Measurements from ENCODE around the gene TEX2.
"Not testable (repeated sequence)": the region's sequence is repeated elsewhere in the genome, so short reads cannot be mapped to it uniquely, and the experiment has no call there.

The TEX2 gene

DNA sequence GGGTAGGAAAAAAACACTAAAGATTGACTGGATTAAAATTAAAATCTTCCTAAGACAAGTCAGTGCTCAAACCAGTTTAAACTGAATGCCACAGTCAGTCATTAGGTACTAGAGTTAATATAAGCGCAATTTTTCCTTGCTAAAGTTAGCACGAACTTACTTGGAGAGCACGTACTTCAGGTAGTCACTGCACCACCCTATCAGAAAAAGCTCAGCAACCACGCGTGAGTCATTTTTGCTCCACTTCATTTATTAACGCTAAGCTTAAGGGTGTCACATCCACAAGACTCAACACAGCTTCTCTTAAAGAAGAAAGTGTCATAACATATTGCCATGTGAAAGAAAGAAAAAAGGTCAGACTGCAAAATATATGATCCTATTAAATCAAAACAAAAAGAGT lies 53.1 kb downstream of the TEX2 start:
- DNase-seq (ENCODE audit: low read depth) = no peak

DNA sequence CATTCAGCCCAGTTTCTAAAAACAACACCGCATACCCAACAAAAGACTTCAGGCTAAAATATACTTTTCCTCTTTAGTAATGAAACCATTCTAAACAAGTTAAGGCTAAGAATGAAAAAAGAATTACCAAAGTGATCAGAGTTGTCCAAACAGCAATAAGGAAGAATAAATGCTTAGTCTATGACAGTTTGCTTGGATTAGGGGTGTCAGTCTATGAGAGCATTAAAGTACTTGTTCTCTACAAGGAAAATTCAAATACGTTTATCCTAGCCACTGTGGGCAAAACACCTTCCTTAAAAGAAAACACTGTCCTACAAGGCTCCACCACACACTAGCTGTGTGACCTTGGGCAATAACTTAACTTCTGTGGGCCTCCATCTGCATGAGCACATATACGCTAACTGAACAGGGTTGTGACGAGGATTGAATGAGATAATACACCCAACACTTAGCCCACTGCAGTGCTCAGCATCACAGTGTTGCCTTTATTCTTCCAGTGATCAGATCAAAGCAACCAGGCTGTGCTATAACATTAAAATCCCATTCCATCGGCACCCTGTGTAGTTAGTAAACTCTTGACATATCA lies 53.6 kb downstream of the TEX2 start:
- no peak for DNase-seq (ENCODE audit: low read depth)

DNA sequence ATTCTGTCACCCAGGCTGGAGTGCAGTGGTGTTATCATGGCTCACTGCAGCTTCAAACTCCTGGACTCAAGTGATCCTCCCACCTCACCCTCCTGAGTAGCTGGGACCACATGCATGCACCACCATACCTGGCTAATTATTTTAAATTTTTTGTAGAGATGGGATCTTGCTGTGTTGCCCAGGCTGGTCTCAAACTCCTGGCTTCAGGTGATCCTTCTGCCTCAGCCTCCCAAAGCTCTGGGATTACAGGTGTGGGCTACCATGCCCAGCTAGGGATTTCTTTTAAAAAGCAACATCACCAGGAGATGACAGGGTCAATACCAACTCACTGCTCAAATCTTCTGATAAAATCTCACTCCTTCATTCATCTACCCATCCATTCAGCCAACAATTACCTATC lies 54.4 kb downstream of the TEX2 start:
- not testable (repeated sequence) for DNase-seq (ENCODE audit: low read depth)

DNA sequence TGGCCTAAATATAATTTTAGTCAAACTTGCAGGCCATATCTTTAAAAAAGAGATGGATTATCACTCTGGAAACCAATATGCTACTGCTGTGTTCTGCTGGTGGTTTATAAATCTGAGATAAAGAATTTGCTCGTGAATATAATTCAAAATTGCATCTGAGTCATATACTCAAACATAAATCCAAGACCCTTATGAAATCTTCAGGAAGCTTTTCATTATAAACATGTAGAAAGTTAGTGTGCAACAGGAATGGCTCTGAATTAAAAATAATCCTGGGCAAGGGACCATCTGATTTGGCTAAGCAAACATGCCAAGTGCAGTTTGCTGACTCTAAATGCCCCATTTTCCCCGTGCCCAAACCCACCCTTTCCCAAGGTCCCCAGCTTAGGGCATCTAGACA lies 57.3 kb downstream of the TEX2 start:
- no peak for DNase-seq (ENCODE audit: low read depth)

DNA sequence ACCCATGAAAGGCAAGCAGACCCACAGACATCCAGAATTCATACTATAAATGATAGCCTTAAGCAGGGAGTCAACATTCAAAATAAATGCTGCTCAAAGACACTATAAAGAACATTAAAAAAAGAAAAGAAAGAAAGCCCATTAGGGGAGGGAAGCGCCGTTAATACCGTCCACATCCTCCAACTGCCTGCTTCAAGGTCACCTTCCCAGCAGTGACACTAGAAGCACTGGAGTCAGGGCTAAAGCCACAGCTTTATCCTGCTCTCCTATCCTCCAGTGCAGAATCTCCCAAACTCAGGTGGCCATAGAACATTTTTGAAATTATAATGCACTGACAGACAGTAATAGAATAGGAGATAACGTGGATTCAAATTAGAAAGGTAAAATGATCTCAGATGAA lies 59.4 kb downstream of the TEX2 start:
- no peak for DNase-seq (ENCODE audit: low read depth)

DNA sequence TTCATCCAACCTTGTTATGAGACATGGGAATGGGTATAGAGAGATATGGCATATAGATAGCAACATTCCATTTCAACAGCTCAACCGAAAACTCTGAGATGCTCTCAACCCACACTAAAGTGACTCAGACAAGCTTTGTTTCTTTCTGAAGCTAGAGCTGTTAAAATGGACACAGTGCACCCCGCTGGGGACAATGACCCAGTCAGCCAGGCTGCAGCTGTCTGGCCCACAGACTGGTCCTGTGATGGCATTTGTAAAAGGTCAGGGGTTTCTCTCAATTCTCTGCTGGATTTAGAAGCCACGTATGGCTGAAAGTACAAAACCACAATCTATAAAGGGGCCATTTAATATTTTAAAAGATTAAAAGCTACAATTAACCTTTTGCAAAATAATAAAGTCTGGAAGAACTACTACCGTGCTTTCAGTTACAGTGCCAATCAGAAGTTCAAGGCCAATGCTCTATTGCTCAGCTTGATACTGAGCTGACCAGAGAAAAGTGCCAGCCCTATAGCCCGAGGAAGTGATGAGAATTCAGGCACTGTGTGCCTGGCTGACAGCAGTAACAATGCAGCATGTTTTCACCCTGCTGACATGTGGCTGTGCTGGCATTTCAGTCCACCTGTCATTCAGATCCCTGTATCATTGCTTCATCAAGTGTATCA lies 60.2 kb downstream of the TEX2 start:
- DNase-seq (ENCODE audit: low read depth) = no peak

DNA sequence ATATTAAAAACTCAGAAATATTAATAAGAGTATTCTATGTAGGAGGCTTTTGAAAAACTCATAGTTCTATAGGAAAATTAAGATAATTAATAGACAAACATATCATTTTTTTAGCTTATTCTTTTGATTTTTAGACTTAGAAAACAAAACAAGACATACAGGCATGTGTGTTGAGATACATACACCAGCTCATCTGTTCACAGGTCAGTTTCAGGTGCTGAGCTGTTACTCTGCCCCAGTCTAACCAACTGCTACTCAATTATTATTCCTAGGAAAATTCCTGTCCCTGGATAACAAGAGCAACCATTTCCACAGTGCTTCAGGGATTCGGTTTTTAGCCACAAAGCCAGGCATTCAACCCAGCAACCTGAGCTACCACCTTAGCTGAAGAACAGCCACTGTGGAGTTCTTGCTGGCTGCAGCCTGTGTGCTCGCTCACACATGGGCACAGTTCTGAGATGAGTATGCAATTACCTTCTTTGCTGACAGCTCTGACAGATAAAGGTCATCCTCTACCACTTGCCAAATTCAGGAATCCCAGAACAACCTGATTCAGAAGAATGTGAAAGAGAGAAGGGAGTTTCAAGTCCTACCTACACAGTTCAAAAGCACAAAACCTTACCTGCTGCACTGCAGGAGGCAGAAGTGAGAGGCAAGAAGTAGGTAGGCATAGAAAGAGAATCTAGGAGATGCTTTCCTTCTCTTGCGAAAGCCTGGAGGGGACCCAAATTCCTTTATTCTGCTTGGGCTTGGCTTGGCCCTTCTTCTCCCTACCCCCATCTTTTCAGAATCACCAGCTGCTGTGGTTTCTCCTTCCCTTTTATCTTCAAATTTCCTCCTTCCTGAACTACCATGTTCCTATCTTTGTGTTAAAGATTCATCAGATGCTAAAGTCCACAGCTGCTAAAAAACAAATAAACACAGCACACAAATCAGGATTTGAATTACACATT lies 62.7 kb downstream of the TEX2 start:
- DNase-seq (ENCODE audit: low read depth) = no peak

DNA sequence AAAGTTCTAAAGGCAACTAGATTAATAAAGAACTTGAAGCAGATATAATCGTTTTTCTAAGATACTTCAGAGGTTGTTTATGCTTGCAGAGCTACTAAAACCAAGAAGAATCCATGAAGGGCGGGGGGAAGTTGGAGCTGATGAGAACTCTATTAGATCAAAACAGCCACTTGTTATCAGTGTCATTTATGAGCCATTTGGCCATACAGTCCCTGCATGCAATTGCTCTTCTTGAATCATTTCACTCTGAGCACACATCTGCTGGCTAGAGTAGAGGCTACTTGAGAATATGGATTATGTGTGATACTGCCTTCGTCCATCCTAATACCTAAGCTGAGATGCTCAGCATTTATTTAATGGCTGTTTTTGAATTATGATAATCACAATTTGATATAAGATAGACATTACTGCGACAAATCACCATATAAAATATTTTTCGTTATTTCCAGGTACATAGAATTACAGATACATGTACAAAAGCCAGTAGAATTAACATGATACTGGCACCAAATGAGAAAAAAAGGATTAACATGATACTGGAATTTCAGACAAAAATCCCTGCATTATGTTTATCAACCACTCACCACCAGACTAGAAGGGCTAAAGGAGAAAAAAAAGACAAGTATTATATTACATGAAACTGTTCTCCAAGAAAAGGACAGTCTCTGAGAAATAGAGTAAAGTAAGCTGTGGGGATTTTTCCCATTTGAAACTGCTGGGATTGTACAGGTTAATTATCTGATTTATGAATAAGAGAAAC lies 64.5 kb downstream of the TEX2 start:
- DNase-seq (ENCODE audit: low read depth) = no peak

DNA sequence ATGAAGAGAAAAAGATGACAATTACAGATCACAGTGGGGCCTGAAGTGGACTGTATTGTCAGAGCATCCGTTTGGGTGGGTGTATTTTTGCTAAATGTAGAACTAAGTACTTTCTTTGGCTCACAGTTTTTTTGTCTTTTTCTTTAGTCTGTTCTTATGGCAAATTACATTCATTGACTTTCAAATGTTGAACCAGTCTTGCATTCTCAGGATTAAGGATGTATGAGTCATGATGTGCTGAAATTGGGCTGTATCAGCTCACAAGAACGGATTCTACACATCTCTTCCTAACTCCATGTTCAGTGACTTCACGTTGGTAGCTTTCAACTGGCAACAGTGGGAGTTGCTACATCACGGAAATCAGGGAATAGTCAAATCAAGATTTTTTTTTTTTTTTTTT lies 66.5 kb downstream of the TEX2 start:
- peak; percentile 39 for DNase-seq (ENCODE audit: low read depth)

DNA sequence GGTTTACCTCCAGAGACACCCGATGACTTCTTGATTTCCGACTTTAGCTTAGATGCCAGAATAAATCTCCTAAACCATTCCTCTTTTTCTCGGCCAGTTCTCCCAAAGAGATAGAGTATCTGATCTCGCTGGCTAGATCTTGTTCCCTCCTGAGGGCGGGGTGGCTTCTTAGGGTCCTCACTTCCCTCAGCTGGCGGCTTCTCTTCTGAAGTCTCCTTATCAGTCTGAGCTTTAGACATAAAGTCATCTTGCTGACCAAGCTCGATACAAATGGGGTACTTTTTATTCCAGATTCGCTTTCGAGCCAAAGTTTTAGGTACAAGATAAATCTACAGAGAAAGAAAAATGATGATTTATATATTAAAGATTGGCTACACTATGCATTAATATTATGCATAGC lies 69.5 kb downstream of the TEX2 start:
- no peak for DNase-seq (ENCODE audit: low read depth)

DNA sequence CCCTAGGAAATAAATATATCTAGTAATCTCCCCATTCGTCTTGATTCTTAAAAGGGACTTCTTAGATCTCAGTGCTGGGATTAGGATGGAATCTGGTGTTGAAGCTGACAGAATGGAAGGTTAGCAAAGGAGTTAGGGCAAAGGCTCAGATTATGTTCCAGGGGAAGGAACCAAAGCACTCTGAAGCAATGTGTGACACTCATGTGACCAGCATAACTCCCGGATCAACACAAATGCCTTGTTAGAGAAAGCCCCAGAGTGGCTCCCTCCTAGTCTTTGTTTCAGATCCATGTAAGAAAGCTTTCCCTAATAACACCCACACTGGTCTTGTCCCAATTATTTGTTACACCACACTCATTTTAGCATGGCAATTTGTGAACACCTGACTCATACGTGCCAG lies 70.5 kb downstream of the TEX2 start:
- DNase-seq (ENCODE audit: low read depth) = no peak

DNA sequence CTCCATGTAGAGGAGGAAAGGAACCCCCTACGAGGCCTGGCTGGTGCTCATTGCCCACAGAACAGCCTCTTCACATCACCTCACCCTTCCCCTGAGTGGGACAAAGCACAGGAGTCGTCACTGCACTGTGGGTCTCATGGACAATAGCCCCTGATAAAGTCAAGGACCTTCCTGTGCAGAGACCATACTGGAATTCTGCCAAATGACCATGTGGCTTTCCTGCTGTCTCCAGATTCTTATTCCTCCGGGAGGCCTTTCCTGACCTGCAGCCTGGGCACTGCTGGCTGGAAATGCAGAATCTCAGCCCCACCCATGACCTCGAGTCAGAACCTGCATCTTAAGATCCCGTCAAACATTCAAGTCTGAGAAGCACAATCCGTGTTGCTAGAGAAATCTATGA lies 72.6 kb downstream of the TEX2 start:
- DNase-seq (ENCODE audit: low read depth) = no peak

DNA sequence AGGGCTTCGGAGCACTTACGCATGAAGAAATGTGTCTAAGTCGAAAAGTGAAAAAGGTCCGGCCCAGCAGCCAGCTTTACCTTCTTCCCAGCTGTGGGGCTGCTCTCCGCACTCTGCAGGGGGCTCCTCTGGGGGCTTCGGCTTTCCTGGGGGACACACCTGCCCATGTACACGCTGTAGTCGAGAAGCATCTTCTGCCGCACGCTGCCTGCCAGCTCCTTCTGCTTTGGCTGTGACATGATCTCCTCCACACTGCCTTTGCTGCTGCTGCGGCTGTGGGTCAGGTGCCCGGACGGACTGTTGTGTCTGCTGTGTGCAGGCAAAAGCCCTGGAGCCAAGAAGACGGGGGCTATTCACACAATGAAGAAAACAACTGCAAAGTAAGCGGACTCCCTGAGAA lies 75.0 kb downstream of the TEX2 start:
- no peak for DNase-seq (ENCODE audit: low read depth)

DNA sequence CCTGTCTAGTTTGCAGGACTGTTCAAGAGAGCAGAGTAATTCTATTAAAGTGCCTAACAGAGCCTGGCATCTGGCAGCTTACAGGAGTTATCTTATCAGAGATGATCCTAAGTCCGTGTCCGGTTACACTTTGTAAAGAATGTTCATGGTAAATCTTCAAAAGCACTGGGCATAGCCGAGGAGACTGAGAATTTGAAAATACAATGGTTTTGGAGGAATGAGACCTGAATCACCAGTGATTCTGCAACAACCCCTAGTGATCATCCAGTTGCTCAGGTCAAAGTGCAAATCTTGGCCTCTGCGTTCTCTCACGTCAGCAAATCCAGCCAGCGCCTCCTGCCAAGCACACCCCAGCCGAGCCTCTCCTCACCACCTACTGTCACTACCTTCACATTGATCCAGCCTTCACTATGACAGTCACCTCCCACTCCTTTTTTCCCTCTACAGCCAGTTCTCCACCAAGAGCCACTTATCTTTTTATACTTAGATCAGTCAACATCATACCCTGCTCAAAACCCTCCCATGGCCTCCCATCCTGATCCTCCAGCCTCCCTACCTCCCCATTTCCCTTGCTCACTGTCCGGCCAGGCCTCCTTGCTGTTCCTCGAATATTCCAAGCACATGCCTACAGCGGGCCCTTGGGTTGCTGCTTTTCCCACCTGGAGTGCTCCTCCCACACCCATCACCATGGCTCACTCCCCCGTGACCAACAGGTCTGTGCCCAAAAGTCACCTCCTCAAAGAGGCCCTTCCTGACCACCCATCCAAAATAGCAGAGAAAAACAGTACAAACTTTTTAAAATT lies 75.8 kb downstream of the TEX2 start:
- no peak for DNase-seq (ENCODE audit: low read depth)

DNA sequence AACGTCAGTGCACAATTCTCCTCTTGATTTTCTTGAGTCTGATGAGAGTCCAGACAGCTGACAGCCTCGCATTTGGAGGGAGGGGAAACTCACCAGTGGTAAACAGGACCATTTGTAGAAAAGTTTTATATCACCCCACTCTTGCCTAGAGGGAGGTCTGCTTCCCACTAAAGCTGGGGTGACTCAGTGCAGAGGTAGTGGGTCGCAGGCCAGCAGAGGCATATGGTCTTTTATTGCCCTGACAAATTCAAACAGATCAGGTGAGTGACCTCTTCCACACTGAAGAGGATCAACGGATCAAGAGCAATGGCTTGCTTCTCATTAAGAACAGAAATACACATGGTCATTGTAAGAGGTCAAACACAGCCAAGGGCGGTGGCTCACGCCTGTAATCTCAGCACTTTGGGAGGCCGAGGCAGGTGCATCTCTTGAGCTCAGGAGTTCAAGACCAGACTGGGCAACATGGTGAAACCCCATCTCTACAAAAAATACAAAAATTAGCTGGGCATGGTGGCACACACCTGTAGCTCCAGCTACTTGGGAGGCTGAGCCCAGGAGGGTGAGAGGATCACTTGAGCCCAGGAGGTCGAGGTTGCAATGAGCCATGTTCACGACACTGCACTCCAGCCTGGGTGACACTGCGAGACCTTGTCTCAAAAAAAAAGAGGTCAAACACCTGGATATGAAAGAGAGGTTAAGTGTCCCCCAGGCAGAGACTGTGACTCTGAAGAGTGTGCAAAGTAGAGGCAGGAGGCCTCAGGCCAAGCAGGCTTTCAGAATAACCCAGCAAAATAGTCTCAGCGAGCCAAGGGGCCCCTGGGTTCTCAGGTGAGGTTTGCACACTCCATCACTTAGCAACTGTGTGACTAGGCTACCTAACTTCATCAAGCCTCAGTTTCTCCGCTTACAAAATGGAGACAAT lies 76.6 kb downstream of the TEX2 start:
- DNase-seq (ENCODE audit: low read depth) = no peak

DNA sequence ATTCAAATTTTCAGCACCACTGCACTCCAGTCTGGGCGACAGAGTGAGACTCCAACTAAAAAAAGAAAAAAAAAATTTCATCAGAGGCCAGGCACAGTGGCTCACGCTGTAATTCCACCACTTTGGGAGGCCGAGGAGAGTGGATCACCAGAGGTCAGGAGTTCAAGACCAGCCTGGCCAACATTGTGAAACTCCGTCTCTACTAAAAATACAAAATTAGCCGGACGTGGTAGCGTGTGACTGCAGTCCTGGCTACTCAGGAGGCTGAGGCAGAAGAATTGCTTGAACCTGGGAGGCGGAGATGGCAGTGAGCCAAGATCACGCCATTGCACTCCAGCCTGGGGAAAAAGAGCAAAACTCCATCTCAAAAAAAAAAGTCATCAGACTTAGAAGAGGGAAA lies 77.5 kb downstream of the TEX2 start:
- not testable (repeated sequence) for DNase-seq (ENCODE audit: low read depth)

DNA sequence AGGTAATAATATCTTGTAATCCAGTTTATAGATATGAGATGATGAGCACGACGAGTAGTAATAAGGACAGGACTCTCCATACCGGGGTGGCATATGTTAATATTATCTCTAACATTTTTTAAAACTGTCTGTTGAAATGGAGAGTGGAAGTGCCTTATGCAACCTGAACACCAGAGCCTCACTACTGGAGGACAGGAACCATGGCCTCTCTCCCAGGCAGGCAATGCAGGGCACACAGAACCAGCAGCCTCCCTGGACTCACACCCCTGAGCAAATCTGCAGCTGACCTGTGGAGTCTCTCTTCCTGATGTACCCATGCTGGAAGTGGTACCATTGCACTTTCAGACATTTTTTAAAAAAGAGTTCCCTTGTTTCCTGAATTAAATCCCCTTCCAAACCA lies 78.0 kb downstream of the TEX2 start:
- DNase-seq (ENCODE audit: low read depth) = no peak

DNA sequence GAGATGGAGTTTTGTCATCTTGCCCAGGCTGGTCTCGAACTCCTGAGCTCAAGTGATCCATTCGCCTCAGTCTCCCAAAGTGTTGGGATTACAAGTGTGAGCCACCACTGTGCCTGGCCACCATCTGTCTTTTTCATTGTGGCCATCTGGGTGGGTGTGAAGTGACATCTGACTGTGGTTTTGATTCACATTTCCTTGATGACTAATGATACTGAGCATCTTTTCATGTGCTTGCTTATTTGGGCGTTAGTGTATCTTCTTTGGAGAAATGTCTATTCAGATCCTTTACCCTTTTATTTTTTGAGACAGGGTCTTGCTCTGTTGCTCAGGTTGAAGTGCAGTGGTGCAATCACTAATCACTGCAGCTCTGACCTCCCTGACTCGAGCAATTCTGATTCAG lies 79.2 kb downstream of the TEX2 start:
- peak; percentile 70 for DNase-seq (ENCODE audit: low read depth)

DNA sequence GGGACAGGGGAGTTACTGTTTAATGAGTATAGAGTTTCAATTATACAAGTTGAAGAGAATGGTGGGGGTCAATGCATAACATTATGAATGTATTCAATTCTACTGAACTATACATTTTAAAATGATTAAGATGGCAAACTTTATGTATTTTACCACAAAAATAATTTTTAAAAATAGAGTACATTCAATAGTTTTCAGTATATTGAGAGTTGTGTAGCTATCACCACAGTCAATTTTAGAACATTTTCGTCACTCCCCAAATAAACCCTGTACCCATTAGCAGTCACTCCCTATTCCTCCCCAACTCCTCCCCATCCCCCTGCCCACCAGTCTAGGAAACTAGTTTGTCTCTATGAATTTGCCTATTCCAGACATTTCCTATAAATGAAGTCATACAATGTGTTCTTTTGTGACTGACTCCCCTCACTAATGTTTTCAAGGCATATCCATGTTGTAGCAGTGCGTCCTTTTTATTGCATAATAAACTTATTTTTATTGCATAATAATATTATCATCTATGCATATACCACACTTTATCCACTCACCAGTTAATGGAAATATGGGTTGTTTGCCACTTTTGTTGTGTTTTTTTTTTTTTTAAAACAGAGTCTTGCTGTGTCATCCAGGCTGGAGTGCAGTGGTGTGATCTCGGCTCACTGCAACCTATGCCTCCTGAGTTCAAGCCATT lies 80.6 kb downstream of the TEX2 start:
- DNase-seq (ENCODE audit: low read depth) = no peak

All from GM04504 (cell line).